Stomach (tissue), 9 donors: ENCODE data around the gene FSIP1. TPM values are rescaled to one million over a fixed set of nuclear protein-coding genes. Genes with fewer than 3 reads are reported as not detected.

Source experiments
- DNase-seq, 2 donors: peaks; one replicate each; pipeline versions ENCODE4 v3.0.0 to v3.0.0-alpha.2; 2013 to 2019
- H3K27ac ChIP-seq, 5 donors: fragments of 200-600 bp in 4 of 5; sonication (generic) in 4 of 5; one replicate each; pipeline ENCODE4 v1.5.1; 2013 to 2019; ENCODE audit warnings: mild to moderate bottlenecking in 1 of 5, moderate library complexity in 1 of 5
- H3K27me3 ChIP-seq, 3 donors: fragments of 200-600 bp; sonication (generic); one replicate each; pipeline ENCODE4 v1.5.1; 2017 to 2019; ENCODE audit warnings: mixed run types in 1 of 3
- H3K36me3 ChIP-seq, 4 donors: fragments of 200-600 bp; sonication (generic); 1 replicate in 3 of 4; 2 replicates in 1 of 4; pipeline ENCODE4 v1.5.1; 2016 to 2019
- H3K4me1 ChIP-seq, 4 donors: fragments of 200-600 bp; sonication (generic); one replicate each; pipeline ENCODE4 v1.5.1; 2016 to 2019
- H3K4me3 ChIP-seq, 4 donors: fragments of 200-600 bp; sonication (generic) in 3 of 4; one replicate each; pipeline ENCODE4 v1.5.1; 2016 to 2019; ENCODE audit warnings: mild to moderate bottlenecking in 1 of 4
- H3K9me3 ChIP-seq, 4 donors: fragments of 200-600 bp; sonication (generic); one replicate each; pipeline ENCODE4 v1.5.1; 2016 to 2019
- EP300 ChIP-seq: sonication (generic); formaldehyde crosslinking; IDR thresholded peaks from one replicate; pipeline ENCODE4 v1.6.1; 2017; ENCODE audit warnings: antibody characterized with exemption
- POLR2A ChIP-seq, 4 donors: fragments of 450-650 bp; IDR thresholded peaks; one replicate each; pipeline ENCODE4 v1.6.1; 2016; ENCODE audit warnings: antibody characterized with exemption in 4 of 4, control low read depth in 2 of 4, mild to moderate bottlenecking in 1 of 4, moderate library complexity in 1 of 4
- POLR2AphosphoS5 ChIP-seq, 3 donors: sonication (generic); formaldehyde crosslinking; IDR thresholded peaks; one replicate each; pipeline ENCODE4 v1.6.1; 2016; ENCODE audit warnings: antibody characterized with exemption in 3 of 3
- WGBS, 5 donors: extraction: QIAGEN DNeasy Blood & Tissue Kit in 3 of 5; methylation state at CpG; one replicate each; pipeline versions ENCODE4 v1.1.5 to v1.1.7; 2013 to 2018; 5-methylcytosine and 5-hydroxymethylcytosine counted together
- intact Hi-C: fragments of 100-400 bp; cut with DNase I; formaldehyde crosslinking; loops from one replicate; pipeline ENCODE4 v1.15.1; 2023; ENCODE audit warnings: low total_unique reads
- polyA plus RNA-seq, 3 donors: library from polyadenylated mRNA; stranded (reverse); fragments of 200-250 nt; gene quantifications; one replicate each; pipeline ENCODE4 v1.2.3, GENCODE V29; 2013
- total RNA-seq, 5 donors: library from RNA; depleted of rRNA; stranded (reverse); fragments of >200 nt; gene quantifications; one replicate each; pipeline versions ENCODE4 v1.1.0 to v1.2.3, GENCODE V29; 2014 to 2016
- TF ChIP-seq, protein P1 (sequence below), 7 experiments: fragments of 450-650 bp in 4 of 7; fragments of 200-600 bp in 3 of 7; sonication (generic) in 3 of 7; IDR thresholded peaks; one replicate each; pipeline ENCODE4 v1.5.1; 2016 to 2019; ENCODE audit warnings: antibody characterized with exemption in 7 of 7, control low read depth in 2 of 7, mild to moderate bottlenecking in 1 of 7
- donor health status: healthy with polysubstance abuse.
- donor health status: Bipolar disorder and iron deficiency.
- donor health status: healthy.

The FSIP1 gene
- total and polyA plus RNA-seq, 8 donors = 0.08 to 141 (median 0.66) TPM

DNA sequence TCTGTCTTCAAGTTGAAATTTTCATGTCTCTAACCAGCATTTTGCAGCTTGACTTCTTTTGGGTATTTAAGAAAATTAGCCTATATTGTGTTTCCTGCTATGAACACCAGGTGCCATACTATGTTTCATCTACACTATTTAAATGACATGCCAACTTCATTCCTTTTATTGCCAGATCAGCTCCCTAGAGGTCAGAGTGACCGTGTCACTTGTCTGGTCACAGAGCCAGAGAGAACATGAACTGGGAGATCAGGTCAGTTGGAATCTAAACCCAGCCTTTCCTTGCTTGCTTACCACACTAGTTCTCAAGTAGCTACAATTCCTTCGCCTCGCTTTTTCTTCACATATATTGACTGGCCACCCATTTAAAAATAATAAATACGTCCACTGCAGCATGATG, 114.2 kb downstream of the FSIP1 start:
- no peak for DNase-seq
- Histone ChIP-seq H3K36me3 (no peaks in the 10 kb centered on the region), H3K27ac (no peak overlapping the region), H3K4me1 (peaks cover 0 to 12% (median 2%) of the 10 kb centered on the region in 4 donors), H3K27me3 (no peaks in the 10 kb centered on the region), H3K4me3 (no peak overlapping the region), H3K9me3 (no peaks in the 10 kb centered on the region)
- WGBS, 5 donors = 94 to 98% (median 96%) methylated on average over 4 of the region's 4 CpGs
- TF ChIP-seq EP300 = no peak
- TF ChIP-seq POLR2AphosphoS5 (IDR thresholded peaks at IDR 0.05) = no peak
- TF ChIP-seq POLR2A (IDR thresholded peaks at IDR 0.05) = no peak
- TF ChIP-seq, protein P1, sequence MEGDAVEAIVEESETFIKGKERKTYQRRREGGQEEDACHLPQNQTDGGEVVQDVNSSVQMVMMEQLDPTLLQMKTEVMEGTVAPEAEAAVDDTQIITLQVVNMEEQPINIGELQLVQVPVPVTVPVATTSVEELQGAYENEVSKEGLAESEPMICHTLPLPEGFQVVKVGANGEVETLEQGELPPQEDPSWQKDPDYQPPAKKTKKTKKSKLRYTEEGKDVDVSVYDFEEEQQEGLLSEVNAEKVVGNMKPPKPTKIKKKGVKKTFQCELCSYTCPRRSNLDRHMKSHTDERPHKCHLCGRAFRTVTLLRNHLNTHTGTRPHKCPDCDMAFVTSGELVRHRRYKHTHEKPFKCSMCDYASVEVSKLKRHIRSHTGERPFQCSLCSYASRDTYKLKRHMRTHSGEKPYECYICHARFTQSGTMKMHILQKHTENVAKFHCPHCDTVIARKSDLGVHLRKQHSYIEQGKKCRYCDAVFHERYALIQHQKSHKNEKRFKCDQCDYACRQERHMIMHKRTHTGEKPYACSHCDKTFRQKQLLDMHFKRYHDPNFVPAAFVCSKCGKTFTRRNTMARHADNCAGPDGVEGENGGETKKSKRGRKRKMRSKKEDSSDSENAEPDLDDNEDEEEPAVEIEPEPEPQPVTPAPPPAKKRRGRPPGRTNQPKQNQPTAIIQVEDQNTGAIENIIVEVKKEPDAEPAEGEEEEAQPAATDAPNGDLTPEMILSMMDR (IDR thresholded peaks at IDR 0.05) = no peak
- intact Hi-C loops = no loop called here

DNA sequence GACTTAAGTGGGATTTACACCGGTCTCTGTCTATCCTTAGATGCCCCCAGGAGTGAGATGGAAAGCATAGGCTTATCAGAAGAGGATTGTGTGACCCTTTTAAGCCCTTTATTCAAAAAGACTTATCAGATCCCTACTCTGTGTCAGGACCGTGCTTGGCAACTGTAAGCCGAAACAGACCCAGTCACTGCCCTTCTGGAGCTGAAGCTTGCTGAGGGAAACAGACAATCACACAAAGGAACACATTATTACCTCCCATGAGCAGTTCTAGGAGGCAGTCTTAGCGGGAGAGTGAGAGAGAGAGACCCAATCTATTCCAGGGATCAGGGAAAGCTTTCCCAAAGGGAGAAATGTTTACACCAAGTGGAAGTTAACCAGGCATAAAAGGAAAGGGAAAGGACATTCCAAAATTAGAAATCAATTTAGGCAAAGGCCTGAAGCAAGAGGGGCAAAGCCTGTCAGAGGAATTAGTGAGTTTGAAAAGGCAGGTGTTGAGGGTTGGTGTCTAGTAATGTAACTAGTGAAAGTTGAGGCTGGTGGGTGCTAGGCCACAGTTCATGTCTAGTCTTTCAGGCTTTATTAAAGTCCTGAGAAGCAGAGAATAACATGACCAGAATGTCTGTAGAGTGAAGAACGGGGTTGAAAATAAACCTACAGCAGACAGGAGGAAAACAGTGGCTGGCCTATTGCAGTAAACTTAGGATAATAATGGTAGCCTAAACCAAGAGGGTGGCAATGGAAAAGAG, 115.1 kb downstream of the FSIP1 start:
- Histone ChIP-seq H3K27ac (no peak overlapping the region), H3K4me1 (peaks cover 0 to 12% (median 2%) of the 10 kb centered on the region in 4 donors), H3K36me3 (no peaks in the 10 kb centered on the region), H3K9me3 (no peaks in the 10 kb centered on the region), H3K4me3 (no peak overlapping the region), H3K27me3 (no peaks in the 10 kb centered on the region)
- TF ChIP-seq EP300 (no peak), POLR2AphosphoS5 (IDR thresholded peaks at IDR 0.05) (no peak), POLR2A (IDR thresholded peaks at IDR 0.05) (no peak)
- TF ChIP-seq, protein P1 (IDR thresholded peaks at IDR 0.05) = no peak
- intact Hi-C loops = no loop called here
- 85 to 91% (median 90%) methylated on average over 5 of the region's 5 CpGs for WGBS, 5 donors
- DNase-seq = no peak

DNA sequence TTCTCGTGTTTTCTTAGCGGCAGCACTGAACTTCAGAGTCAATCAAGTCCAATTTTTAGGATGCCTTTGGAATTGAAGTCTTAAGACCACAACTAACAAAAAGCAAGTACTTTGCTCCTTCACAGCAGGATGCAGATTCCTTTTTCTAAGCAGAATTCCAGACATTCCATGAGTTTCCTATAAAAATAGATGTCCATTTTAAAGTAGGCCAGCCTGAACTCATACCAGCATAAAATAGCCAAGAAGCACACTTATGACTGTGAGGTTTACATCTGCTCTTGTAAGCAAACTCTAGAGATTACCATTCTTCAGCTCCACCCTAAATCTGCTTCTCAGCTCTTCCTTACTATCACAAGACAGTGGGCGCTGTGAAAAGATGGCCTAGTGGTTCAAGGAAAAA, 116.0 kb downstream of the FSIP1 start:
- Histone ChIP-seq H3K9me3 (no peaks in the 10 kb centered on the region), H3K27ac (no peak overlapping the region), H3K4me1 (peaks cover 0 to 12% (median 2%) of the 10 kb centered on the region in 4 donors), H3K36me3 (no peaks in the 10 kb centered on the region), H3K4me3 (no peak overlapping the region), H3K27me3 (no peaks in the 10 kb centered on the region)
- DNase-seq = no peak
- intact Hi-C loops = no loop called here
- WGBS, 5 donors = 86 to 94% (median 90%) methylated on average over 3 of the region's 3 CpGs
- no peak for TF ChIP-seq POLR2AphosphoS5 (IDR thresholded peaks at IDR 0.05)
- TF ChIP-seq POLR2A (IDR thresholded peaks at IDR 0.05) = no peak
- no peak for TF ChIP-seq EP300
- TF ChIP-seq, protein P1 (IDR thresholded peaks at IDR 0.05) = no peak

DNA sequence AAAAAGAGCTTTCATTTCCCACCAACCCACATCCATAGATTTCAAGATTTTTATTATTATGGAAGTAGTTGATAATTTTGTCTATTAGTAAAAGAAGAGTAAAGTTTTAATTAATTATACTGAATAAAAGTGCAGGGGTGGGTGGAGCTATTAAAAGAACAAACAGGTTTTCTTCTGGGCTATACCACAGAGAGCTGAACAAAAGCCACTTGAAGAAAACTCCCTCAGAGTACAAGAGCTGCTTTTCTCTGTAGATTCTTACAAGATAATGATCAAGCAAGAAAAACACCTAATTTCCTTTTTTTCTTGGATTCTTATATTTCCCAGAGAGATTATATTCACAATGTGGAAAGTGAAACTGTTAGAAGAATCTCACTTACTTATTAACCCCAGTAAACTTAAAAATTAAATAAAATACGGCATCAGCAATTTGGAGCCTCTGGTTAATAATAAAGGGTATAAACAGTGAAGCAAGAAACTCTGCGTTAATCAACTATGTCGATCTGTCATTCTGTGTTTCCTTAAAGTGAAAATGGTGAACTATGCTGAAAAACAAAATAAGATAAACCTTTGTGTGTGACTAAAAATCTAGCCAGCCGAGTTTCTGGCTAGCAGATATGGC, 116.9 kb downstream of the FSIP1 start:
- H3K9me3 ChIP-seq = no peaks in the 10 kb centered on the region
- H3K4me1 ChIP-seq = peaks cover 0 to 12% (median 2%) of the 10 kb centered on the region in 4 donors
- no peak overlapping the region for H3K4me3 ChIP-seq
- TF ChIP-seq, protein P1 (IDR thresholded peaks at IDR 0.05) = no peak
- TF ChIP-seq POLR2AphosphoS5 (IDR thresholded peaks at IDR 0.05) (no peak), POLR2A (IDR thresholded peaks at IDR 0.05) (no peak), EP300 (no peak)
- no peak overlapping the region for H3K27ac ChIP-seq
- no peaks in the 10 kb centered on the region for H3K27me3 ChIP-seq
- no peak for DNase-seq
- WGBS, 5 donors = 25 to 43% (median 33%) methylated on average over 4 of the region's 4 CpGs
- no peaks in the 10 kb centered on the region for H3K36me3 ChIP-seq
- intact Hi-C loops = no loop called here
